ENCODE measurements around the gene MYG1.

The MYG1 gene

GRCh38 chr12:53336181-53336681 is 36.7 kb downstream of the MYG1 start, which contains the start of gene SP7:
Gene SP7, minus strand, starts transcription at chr12:53336354. Its CDS starts 708 bp downstream, at chr12:53335646.
- H3K27me3 ChIP-seq, result peaks cover 95% of the 10 kb centered on the region
- H3K36me3 ChIP-seq, result no peaks in the 10 kb centered on the region
- no peaks in the 10 kb centered on the region for H3K9me3 ChIP-seq
- H3K27ac ChIP-seq, result no peak within 1 kb of the TSS
- peaks cover 0 to 6% of the 10 kb centered on the region in 2 experiments for H3K4me1 ChIP-seq (ENCODE audit: control insufficient read depth in 1 of 2, insufficient read depth in 1 of 2, low read depth in 1 of 2, low read length in 1 of 2)
- no peak within 1 kb of the TSS for H3K4me3 ChIP-seq (ENCODE audit: low read depth in 1 of 2, low read length in 1 of 2)
- no peak for TF ChIP-seq CTCF (IDR thresholded peaks at IDR 0.05)

GRCh38 chr12:53338017-53338416 is 38.5 kb downstream of the MYG1 start:
- no peak for TF ChIP-seq CTCF (IDR thresholded peaks at IDR 0.05)
- H3K27ac ChIP-seq, result no peak overlapping the region
- peaks cover 86% of the 10 kb centered on the region for H3K27me3 ChIP-seq
- H3K9me3 ChIP-seq, result no peaks in the 10 kb centered on the region
- no peak overlapping the region for H3K4me3 ChIP-seq (ENCODE audit: low read depth in 1 of 2, low read length in 1 of 2)
- no peaks in the 10 kb centered on the region for H3K36me3 ChIP-seq
- peaks cover 0 to 6% of the 10 kb centered on the region in 2 experiments for H3K4me1 ChIP-seq (ENCODE audit: control insufficient read depth in 1 of 2, insufficient read depth in 1 of 2, low read depth in 1 of 2, low read length in 1 of 2)

- no peak for TF ChIP-seq CTCF (IDR thresholded peaks at IDR 0.05)
- H3K4me1 ChIP-seq (ENCODE audit: control insufficient read depth in 1 of 2, insufficient read depth in 1 of 2, low read depth in 1 of 2, low read length in 1 of 2), result peaks cover 0 to 6% of the 10 kb centered on the region in 2 experiments
- H3K27ac ChIP-seq, result no peak overlapping the region
- H3K27me3 ChIP-seq, result peaks cover 86% of the 10 kb centered on the region
- H3K4me3 ChIP-seq (ENCODE audit: low read depth in 1 of 2, low read length in 1 of 2), result no peak overlapping the region
- no peaks in the 10 kb centered on the region for H3K9me3 ChIP-seq
- no peaks in the 10 kb centered on the region for H3K36me3 ChIP-seq
These were observed 39.4 kb downstream of the MYG1 start for GRCh38 chr12:53338916-53339315.

GRCh38 chr12:53340398-53340797 is 40.9 kb downstream of the MYG1 start:
- Histone ChIP-seq H3K36me3 (no peaks in the 10 kb centered on the region), H3K9me3 (no peaks in the 10 kb centered on the region), H3K4me1 (ENCODE audit: control insufficient read depth in 1 of 2, insufficient read depth in 1 of 2, low read depth in 1 of 2, low read length in 1 of 2) (peaks cover 9 to 17% of the 10 kb centered on the region in 2 experiments), H3K27ac (no peak overlapping the region), H3K27me3 (peaks cover 87% of the 10 kb centered on the region), H3K4me3 (ENCODE audit: low read depth in 1 of 2, low read length in 1 of 2) (no peak overlapping the region)
- TF ChIP-seq CTCF (IDR thresholded peaks at IDR 0.05), result no peak

- H3K27ac ChIP-seq, result no peak overlapping the region
- H3K9me3 ChIP-seq, result no peaks in the 10 kb centered on the region
- H3K4me3 ChIP-seq (ENCODE audit: low read depth in 1 of 2, low read length in 1 of 2), result no peak overlapping the region
- TF ChIP-seq CTCF (IDR thresholded peaks at IDR 0.05), result no peak
- H3K36me3 ChIP-seq, result no peaks in the 10 kb centered on the region
- peaks cover 67% of the 10 kb centered on the region for H3K27me3 ChIP-seq
- peaks cover 9 to 10% of the 10 kb centered on the region in 2 experiments for H3K4me1 ChIP-seq (ENCODE audit: control insufficient read depth in 1 of 2, insufficient read depth in 1 of 2, low read depth in 1 of 2, low read length in 1 of 2)
These were observed 44.0 kb downstream of the MYG1 start for GRCh38 chr12:53343449-53343848.

All from neutrophil (primary cell).